Prostate gland (tissue), 2 donors: ENCODE data around the gene HCFC2. TPM values are rescaled to one million over a fixed set of nuclear protein-coding genes. Genes with fewer than 3 reads are reported as not detected.
A peak's percentile ranks its signal among the peaks of the same experiment; 100 is the strongest.

Experiments used
- DNase-seq: peaks from one replicate; pipeline ENCODE4 v3.0.0-alpha.2; 2019; ENCODE audit warnings: low spot score
- H3K27ac ChIP-seq, 2 donors: fragments of 200-600 bp; sonication (generic); 2 replicates each; pipeline ENCODE4 v1.5.1; 2017 to 2019
- H3K27me3 ChIP-seq: fragments of 200-600 bp; sonication (generic); replicated peaks from 2 replicates; pipeline ENCODE4 v1.5.1; 2019; ENCODE audit not compliant: insufficient read depth
- H3K36me3 ChIP-seq, 2 donors: fragments of 200-600 bp; sonication (generic); 1 replicate in 1 of 2; 2 replicates in 1 of 2; pipeline versions ENCODE4 v1.5.1 to v1.8.1; 2017 to 2019
- H3K4me1 ChIP-seq: fragments of 200-600 bp; sonication (generic); replicated peaks from 2 replicates; pipeline ENCODE4 v1.5.1; 2019
- H3K4me3 ChIP-seq, 2 donors: fragments of 200-600 bp; sonication (generic); 2 replicates each; pipeline ENCODE4 v1.5.1; 2017 to 2019
- H3K9me3 ChIP-seq: fragments of 200-600 bp; sonication (generic); 2 replicates; pipeline ENCODE4 v1.5.1; 2017
- CTCF ChIP-seq, 4 experiments: fragments of 200-600 bp in 2 of 4; fragments of 450-650 bp in 2 of 4; sonication (generic) in 2 of 4; IDR thresholded peaks; 1 replicate in 3 of 4; 2 replicates in 1 of 4; pipeline ENCODE4 v1.5.1; 2016 to 2019; ENCODE audit warnings: antibody characterized with exemption in 4 of 4, mild to moderate bottlenecking in 2 of 4, moderate library complexity in 2 of 4
- POLR2A ChIP-seq: fragments of 450-650 bp; IDR thresholded peaks from one replicate; pipeline ENCODE4 v1.6.1; 2016; ENCODE audit warnings: antibody characterized with exemption, mild to moderate bottlenecking
- POLR2AphosphoS5 ChIP-seq: sonication (generic); formaldehyde crosslinking; IDR thresholded peaks from one replicate; pipeline ENCODE4 v1.6.1; 2017; ENCODE audit warnings: antibody characterized with exemption
- WGBS: methylation state at CpG from one replicate; pipeline ENCODE4 v1.1.5; 2018; 5-methylcytosine and 5-hydroxymethylcytosine counted together
- intact Hi-C: fragments of 100-400 bp; cut with DNase I; formaldehyde crosslinking; loops from one replicate; pipeline ENCODE4 v1.14.2; 2022
- total RNA-seq, 2 donors: library from RNA; depleted of rRNA; stranded (reverse); fragments of >200 nt; gene quantifications; one replicate each; pipeline ENCODE4 v1.1.0, GENCODE V29; 2016

HCFC2 gene
- total RNA-seq, 2 donors from 2014 or later = 18.3 to 18.6 TPM

GRCh38 chr12:104115587-104115975 is 51.2 kb downstream of the HCFC2 start:
- Histone ChIP-seq H3K9me3 (no peaks in the 10 kb centered on the region), H3K27me3 (no peaks in the 10 kb centered on the region), H3K4me1 (no peaks in the 10 kb centered on the region), H3K27ac (peak overlapping the region in 1 of 2 donors; percentile 35), H3K36me3 (no peaks in the 10 kb centered on the region), H3K4me3 (no peak overlapping the region)
- peak; percentile 15 for DNase-seq
- intact Hi-C loops = no loop called here
- TF ChIP-seq POLR2AphosphoS5 (no peak), CTCF (IDR thresholded peaks at IDR 0.05) (no peak)

- no peaks in the 10 kb centered on the region for H3K27me3 ChIP-seq
- no peak for TF ChIP-seq CTCF (IDR thresholded peaks at IDR 0.05)
- TF ChIP-seq POLR2AphosphoS5 = no peak
- TF ChIP-seq POLR2A = no peak
Measured at GRCh38 chr12:104121001-104121400, 56.7 kb downstream of the HCFC2 start.

GRCh38 chr12:104122298-104122697 is 58.0 kb downstream of the HCFC2 start:
- Histone ChIP-seq H3K4me3 (no peak overlapping the region), H3K36me3 (no peaks in the 10 kb centered on the region)
- DNase-seq = no peak

More at GRCh38 chr12:104121001-104121400, 56.7 kb downstream of the HCFC2 start:
- Histone ChIP-seq H3K9me3 (no peaks in the 10 kb centered on the region), H3K36me3 (no peaks in the 10 kb centered on the region), H3K4me3 (no peak overlapping the region), H3K4me1 (no peaks in the 10 kb centered on the region), H3K27ac (no peak overlapping the region)
- DNase-seq = no peak
- intact Hi-C loops = no loop called here

GRCh38 chr12:104126548-104126947 is 62.2 kb downstream of the HCFC2 start:
- 47% methylated on average over 3 of the region's 3 CpGs for WGBS

More at GRCh38 chr12:104122298-104122697, 58.0 kb downstream of the HCFC2 start:
- H3K4me1 ChIP-seq = no peaks in the 10 kb centered on the region
- no peak overlapping the region for H3K27ac ChIP-seq
- H3K27me3 ChIP-seq = no peaks in the 10 kb centered on the region
- no peaks in the 10 kb centered on the region for H3K9me3 ChIP-seq
- TF ChIP-seq CTCF (IDR thresholded peaks at IDR 0.05) (no peak), POLR2AphosphoS5 (no peak), POLR2A (no peak)
- intact Hi-C loops = no loop called here
- whole genome bisulfite sequencing = 96% methylated on average over 9 of the region's 9 CpGs

More at GRCh38 chr12:104126548-104126947, 62.2 kb downstream of the HCFC2 start:
- Histone ChIP-seq H3K27ac (no peak overlapping the region), H3K36me3 (no peaks in the 10 kb centered on the region), H3K4me3 (no peak overlapping the region), H3K4me1 (peaks cover 8% of the 10 kb centered on the region), H3K27me3 (no peaks in the 10 kb centered on the region), H3K9me3 (no peaks in the 10 kb centered on the region)
- no peak for DNase-seq
- no peak for TF ChIP-seq POLR2A
- TF ChIP-seq POLR2AphosphoS5 = no peak
- TF ChIP-seq CTCF (IDR thresholded peaks at IDR 0.05) = no peak
- intact Hi-C loops = no loop called here
